ENCODE results near the gene ARF6.
"Not testable (repeated sequence)": the region's sequence is repeated elsewhere in the genome, so short reads cannot be mapped to it uniquely, and the experiment has no call there.

Gene ARF6

DNA sequence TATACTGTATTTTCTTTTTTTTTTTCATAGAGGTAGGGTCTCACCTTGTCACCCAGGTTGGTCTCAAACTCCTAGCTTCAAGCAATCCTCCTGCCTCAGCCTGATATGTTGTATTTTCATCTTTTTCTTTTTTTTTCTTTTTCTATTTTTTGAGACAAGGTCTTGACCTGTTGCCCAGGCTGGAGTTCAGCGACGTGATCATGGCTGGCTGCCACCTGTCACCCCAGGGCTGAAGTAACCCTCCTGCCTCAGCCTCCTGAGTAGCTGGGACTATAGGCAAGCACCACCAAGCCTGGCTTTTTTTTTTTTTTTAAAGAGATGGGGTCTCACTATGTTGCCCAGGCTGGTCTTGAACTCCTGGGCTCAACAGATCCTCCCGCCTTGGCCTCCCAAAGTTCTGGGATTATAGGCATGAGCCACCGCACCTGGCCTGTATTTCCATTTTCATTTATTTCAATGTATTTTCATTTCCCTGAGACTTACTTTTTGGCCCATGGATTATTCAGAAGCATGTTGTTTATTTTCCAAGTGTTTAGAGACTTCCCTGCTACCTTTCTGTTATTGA lies 16.2 kb upstream of the ARF6 start:
- DNase-seq (ENCODE audit: low read depth): no peak

DNA sequence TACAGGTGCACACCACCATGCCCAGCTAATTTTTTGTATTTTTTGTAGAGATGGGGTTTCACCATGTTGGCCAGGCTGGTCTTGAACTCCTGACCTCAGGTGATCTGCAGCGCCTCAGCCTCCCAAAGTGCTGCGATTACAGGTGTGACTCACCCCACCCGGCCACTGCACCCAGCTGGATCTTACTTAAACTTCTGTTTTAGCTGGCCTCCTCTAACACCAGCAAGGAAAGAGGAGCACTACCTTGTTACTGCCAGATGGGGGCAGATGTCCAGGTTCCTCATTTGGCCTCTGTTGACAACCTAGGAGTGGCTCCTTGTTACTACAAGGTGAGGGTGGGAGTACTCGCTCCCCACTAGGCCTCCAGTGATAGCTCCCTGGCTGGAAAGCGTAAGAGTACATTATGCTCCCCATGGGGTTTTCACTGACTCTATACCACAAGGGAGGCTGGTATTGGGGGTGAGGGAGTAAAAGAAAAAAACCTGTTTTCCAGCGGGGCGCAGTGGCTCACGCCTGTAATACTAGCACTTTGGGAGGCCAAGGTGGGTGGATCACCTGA lies 13.2 kb upstream of the ARF6 start:
- peak; percentile 29 for DNase-seq (ENCODE audit: low read depth)

DNA sequence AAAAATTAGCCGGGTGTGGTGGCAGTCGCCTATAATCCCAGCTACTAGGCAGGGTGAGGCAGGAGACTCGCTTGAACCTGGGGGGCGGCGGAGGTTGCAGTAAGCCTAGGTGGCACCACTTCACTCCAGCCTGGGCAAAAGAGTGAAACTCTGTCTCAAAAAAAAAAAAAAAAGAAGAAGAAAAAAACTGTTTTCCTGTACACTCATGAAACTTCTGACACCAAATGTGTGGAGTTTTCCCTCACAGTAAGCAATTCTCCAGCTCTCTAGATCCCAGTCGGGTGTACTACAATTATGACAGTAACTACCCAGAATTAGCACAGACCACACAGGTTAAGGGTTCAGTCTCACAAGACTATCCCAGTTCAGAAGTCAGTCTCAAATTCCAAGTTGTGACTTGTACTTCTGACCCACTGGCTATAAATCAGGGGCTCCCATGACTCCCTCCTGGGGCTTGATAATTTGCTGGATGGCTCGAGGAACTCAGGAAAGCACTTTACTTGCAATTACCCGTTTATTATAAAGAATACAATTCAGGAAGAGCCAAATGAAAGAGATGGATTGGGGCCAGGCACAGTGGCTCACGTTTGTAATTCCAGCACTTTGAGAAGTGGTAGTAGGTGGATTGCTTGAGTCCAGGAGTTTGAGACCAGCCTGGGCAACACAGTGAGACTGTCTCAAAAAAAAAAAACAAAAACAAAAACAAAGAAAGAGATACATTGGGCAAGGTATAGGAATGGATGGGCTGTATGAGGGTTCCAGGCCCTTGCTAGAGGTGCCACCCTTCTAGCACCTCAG lies 12.4 kb upstream of the ARF6 start:
- no peak for DNase-seq (ENCODE audit: low read depth)

GRCh38 chr14:49881350-49882001 lies 11.4 kb upstream of the ARF6 start:
- no peak for DNase-seq (ENCODE audit: low read depth)

DNA sequence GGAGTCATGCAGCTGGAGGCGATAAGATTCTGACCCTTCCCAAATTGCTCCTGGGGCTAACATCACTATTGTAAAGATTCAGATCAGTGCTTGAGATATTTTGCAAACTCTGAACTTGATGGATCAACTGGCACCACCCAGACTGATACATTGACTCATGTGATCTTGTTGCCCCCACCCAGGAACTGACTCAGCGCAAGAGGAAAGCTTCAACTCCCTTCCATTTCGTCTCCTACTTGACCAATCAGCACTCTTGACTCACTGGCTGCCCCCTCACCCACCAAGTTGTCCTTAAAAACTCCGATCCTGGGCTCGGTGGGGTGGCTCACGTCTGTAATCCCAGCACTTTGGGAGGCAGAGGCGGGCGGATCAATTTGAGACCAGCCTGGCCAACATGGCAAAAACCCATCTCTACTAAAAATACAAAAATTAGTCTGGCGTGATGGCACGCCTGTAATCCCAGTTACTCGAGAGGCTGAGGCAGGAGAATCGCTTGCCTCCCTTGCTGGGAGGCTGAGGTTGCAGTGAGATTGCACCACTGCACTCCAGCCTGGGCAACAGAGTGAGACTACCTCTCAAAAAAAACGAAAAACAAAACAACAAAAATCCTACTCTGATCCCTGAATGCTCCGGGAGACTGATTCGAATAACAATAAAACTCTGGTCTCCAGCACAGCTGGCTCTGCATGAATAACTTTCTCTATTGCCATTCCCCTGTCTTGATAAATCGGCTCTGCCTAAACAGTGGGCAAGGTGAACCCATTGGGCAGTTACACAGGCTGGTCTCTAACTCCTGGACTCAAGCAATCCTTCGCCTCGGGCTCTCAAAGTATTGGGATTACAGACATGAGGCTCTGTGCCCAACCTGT lies 9.8 kb upstream of the ARF6 start:
- no peak for DNase-seq (ENCODE audit: low read depth)

DNA sequence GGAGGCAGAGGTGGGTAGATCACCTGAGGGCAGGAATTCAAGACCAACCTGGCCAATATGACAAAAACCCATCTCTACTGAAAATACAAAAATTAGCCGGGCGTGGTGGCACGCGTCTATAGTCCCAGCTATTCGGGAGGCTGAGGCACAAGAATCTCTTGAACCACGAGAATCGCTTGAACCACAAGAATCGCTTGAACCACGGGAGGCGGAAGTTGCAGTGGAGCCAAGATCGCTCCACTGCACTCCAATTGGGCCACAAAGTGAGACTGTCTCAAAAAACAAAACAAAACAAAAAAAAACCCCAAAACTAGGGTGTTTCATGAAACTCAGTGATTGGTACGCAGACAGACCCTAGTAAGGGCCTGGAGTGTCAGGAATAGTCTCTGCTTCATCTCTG lies 6.4 kb upstream of the ARF6 start:
- no peak for DNase-seq (ENCODE audit: low read depth)

DNA sequence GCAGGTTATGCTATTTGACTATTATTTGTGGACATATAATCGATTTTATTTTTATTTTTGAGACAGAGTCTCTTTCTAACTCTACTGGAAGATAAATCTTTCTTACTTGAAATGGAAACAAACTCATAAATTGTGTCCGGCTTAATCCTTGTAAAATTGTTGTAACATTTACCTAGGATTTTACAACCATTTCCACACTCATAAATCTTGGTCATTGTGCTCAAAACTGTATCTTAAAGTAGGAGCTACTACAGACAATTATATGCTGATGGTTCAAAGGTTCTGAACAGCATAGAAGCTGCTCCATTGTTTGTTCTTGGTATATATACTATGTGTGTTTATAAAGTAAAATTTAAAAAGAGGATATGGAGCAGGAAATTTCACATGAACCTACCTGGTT lies 4.6 kb upstream of the ARF6 start:
- no peak for DNase-seq (ENCODE audit: low read depth)

- DNase-seq (ENCODE audit: low read depth): peak; percentile 32
Observed at GRCh38 chr14:49892301-49892635, 614 bp upstream of the ARF6 start.

GRCh38 chr14:49893309-49894213 lies 679 bp downstream of the ARF6 start:
- DNase-seq (ENCODE audit: low read depth): peak; percentile 60

DNA sequence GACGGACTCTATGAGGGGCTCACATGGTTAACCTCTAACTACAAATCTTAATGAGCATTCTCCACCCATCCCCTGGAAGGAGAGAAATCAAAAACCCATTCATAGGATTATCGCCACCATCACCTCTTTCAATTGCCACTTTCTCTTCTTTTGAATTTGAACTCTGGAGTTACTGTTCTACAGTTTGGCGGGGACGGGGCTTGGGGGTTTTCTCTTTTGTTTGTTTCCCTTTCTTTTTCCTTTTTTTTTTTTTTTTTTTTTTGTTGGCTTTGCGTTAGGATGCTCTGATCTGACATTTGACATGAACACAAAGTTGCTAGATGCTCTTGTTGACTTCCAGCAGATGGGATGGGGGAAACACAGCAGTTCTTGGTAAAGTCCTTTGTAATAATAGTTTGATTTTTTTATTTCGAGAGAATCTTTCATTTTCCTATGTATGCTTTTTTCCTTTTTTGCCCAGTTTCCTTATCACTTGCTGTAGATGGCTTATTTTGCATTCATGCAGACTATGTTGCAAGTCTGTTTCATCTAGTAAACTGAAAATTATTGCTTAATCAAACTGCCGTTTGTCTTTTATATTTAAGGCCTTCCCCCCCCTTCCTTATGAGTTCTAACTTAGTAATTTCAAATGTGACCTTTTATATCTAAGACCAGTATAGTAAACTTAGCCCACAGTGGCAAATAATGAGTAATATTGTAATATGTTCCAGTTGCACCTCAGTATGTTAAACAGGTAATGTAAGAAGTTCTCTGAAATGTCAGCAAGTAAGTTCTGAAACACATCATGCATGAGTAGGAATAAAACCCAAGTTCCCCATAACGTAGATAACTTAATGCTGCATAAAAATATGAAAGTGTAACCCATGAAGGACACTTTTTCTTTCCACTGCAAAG lies 1.6 kb downstream of the ARF6 start:
- DNase-seq (ENCODE audit: low read depth): not testable (repeated sequence)

DNA sequence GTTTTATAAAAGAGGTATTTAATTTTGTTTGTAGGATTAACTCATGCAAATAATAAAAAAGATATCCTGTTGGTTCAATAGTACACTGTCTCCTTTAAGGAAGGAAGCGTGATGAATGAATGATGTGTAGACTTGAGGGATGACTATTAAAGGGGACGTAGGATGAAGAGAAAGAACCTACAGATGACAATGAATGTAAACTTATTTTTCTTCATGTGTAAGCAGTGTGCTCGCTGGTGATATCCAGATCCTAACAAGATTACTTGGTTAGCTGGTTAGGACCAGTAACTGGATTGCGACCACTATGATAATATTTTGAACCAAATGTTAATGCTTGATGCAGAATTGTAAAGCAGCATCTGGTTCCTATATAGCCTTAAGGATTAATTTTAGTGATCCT lies 2.6 kb downstream of the ARF6 start:
- DNase-seq (ENCODE audit: low read depth): no peak

DNA sequence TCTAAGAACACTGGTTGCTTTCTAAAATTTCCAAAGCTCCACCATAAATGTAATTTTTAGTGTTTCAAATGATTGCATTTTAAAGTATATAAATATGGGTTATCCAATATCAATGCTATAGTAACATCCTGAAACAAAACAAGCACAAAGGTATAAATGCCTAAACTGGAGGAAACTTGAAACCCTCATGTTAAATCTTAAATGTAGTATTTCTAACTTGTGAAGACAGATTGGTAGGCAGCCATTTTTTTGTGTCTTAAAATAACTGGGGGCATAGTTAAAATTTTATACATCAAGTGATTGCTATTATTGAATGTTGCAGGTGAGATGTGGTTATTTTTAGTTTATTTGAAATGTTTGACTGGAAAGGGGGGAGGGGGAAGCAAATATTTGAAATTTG lies 3.4 kb downstream of the ARF6 start:
- not testable (repeated sequence) for DNase-seq (ENCODE audit: low read depth)

GRCh38 chr14:49896966-49897365 lies 4.1 kb downstream of the ARF6 start:
- DNase-seq (ENCODE audit: low read depth): no peak

GRCh38 chr14:49897414-49897813 lies 4.5 kb downstream of the ARF6 start:
- DNase-seq (ENCODE audit: low read depth): no peak

GRCh38 chr14:49897965-49898364 lies 5.1 kb downstream of the ARF6 start:
- no peak for DNase-seq (ENCODE audit: low read depth)

- no peak for DNase-seq (ENCODE audit: low read depth)
Observed at GRCh38 chr14:49898485-49898884, 5.6 kb downstream of the ARF6 start.

- no peak for DNase-seq (ENCODE audit: low read depth)
Observed at GRCh38 chr14:49900973-49901372, 8.1 kb downstream of the ARF6 start.

DNA sequence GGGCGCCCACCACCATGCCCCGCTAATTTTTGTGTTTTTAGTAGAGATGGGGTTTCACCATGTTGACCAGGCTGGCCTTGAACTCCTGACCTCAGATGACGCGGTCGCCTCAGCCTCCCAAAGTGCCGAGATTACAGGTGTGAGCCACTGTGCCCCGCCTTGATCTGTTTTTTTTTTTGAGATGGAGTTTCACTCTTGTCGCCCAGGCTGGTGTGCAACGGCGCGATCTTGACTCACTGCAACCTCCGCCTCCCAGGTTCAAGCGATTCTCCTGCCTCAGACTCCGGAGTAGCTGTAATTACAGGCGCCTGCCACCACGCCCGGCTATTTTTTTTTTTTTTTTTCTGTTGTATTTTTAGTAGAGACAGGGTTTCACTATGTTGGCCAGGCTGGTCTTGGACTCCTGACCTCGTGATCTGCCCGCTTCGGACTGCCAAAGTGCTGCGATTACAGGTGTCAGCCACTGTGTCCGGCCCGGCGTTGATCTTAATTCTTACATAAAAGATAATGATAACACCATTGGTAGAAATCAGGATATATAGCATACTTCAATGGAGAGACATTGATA lies 9.9 kb downstream of the ARF6 start:
- DNase-seq (ENCODE audit: low read depth): not testable (repeated sequence)

DNA sequence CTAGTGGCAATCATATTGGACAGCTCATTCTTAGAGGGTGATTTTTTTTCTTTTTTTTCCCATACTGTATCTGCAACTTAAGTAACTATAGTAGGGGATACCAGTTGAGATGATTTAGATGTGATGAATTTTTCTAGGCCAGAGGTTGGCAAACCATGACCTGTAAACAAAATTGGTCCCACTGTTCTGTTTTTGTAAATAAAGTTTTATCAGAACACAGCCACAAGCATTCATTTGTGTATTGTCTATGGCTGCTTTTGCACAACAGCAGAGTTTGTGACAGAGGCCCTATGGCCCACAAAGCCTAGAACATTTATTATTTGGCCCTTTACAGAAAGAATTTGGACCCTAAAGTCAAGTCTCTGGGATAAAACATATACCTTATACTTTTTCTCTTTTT lies 11.4 kb downstream of the ARF6 start:
- no peak for DNase-seq (ENCODE audit: low read depth)

GRCh38 chr14:49905989-49906388 lies 13.1 kb downstream of the ARF6 start:
- DNase-seq (ENCODE audit: low read depth): no peak
